PC-3 (cell line): Measurements from ENCODE around the gene SGTA. TPM values are rescaled to one million over a fixed set of nuclear protein-coding genes. Genes with fewer than 3 reads are reported as not detected.

ENCODE experiments used
- ATAC-seq: fragments of 200-7000 bp; cut with Tn5 transposase; 2 replicates; pipeline ENCODE4 v1.9.1; 2020; ENCODE audit warnings: mild to moderate bottlenecking, moderate library complexity
- BruUV-seq: library from RNA; stranded (reverse); fragments of 400-500 nt; replicated peaks from 2 replicates; lab custom pipeline; 2021; lab: Mats Ljungman, UMichigan
- CTCF ChIA-PET: fragments of 300-600 bp; sonication (Branson Sonifier 250); formaldehyde crosslinking; loops from one replicate; lab custom pipeline; 2022; ENCODE audit warnings: antibody characterized with exemption; lab: Charles Lee
- POLR2A ChIA-PET: fragments of 300-600 bp; sonication (Branson Sonifier 250); formaldehyde crosslinking; loops from one replicate; lab custom pipeline; 2022; ENCODE audit warnings: antibody characterized with exemption; ENCODE audit not compliant: unreplicated experiment; lab: Charles Lee
- DNase-seq: peaks from one replicate; pipeline ENCODE4 v3.0.0-alpha.2; 2015
- H2AFZ ChIP-seq: fragments of 300-600 bp; sonication (generic); 2 replicates; pipeline ENCODE4 v1.6.0; 2016; ENCODE audit warnings: antibody characterized with exemption, low read length
- H3F3A ChIP-seq: fragments of 300-600 bp; sonication (generic); one replicate; pipeline ENCODE4 v1.6.0; 2017; ENCODE audit warnings: antibody characterized with exemption, low read length, control low read depth, mild to moderate bottlenecking; ENCODE audit not compliant: unreplicated experiment
- H3K27ac ChIP-seq: fragments of 300-600 bp; sonication (generic); 2 replicates; pipeline ENCODE4 v1.5.1; 2016; ENCODE audit warnings: mild to moderate bottlenecking, low read length
- H3K27me3 ChIP-seq: fragments of 300-600 bp; sonication (generic); 2 replicates; pipeline ENCODE4 v1.6.1; 2016; ENCODE audit warnings: low read length, mixed read lengths
- H3K36me3 ChIP-seq: fragments of 300-600 bp; sonication (generic); 2 replicates; pipeline ENCODE4 v1.6.1; 2016; ENCODE audit warnings: low read depth, mixed run types, low read length, mixed read lengths
- H3K4me1 ChIP-seq: fragments of 300-600 bp; sonication (generic); 2 replicates; pipeline ENCODE4 v1.5.1; 2016; ENCODE audit warnings: low read length; ENCODE audit not compliant: insufficient read depth
- H3K4me2 ChIP-seq: fragments of 300-600 bp; sonication (generic); 2 replicates; pipeline ENCODE4 v1.6.0; 2016; ENCODE audit warnings: low read length
- H3K4me3 ChIP-seq: fragments of 300-600 bp; sonication (generic); 2 replicates; pipeline ENCODE4 v1.5.1; 2016; ENCODE audit warnings: mild to moderate bottlenecking, low read length, mixed read lengths
- H3K79me2 ChIP-seq: fragments of 300-600 bp; sonication (generic); 2 replicates; pipeline ENCODE4 v1.6.1; 2017; ENCODE audit warnings: low read length, mixed read lengths
- H3K9ac ChIP-seq: fragments of 300-600 bp; sonication (generic); 2 replicates; pipeline ENCODE4 v1.6.0; 2016; ENCODE audit warnings: mild to moderate bottlenecking, low read length
- H3K9me2 ChIP-seq: fragments of 300-600 bp; sonication (generic); replicated peaks from 2 replicates; pipeline ENCODE4 v1.6.1; 2016; ENCODE audit warnings: mixed run types, low read length, mixed read lengths
- H3K9me3 ChIP-seq: fragments of 300-600 bp; sonication (generic); 2 replicates; pipeline ENCODE4 v1.6.1; 2016; ENCODE audit warnings: low read length, mixed read lengths
- H4K20me1 ChIP-seq: fragments of 300-600 bp; sonication (generic); 2 replicates; pipeline ENCODE4 v1.6.1; 2016; ENCODE audit warnings: low read length, mixed read lengths
- EZH2 ChIP-seq: fragments of 300-600 bp; sonication (generic); IDR thresholded peaks from one replicate; pipeline ENCODE4 v1.6.1; 2017; ENCODE audit warnings: antibody characterized with exemption, mild to moderate bottlenecking, low read length; ENCODE audit not compliant: unreplicated experiment
- EZH2phosphoT487 ChIP-seq: fragments of 300-600 bp; sonication (generic); IDR thresholded peaks from 2 replicates; pipeline ENCODE4 v1.6.1; 2018; ENCODE audit warnings: mild to moderate bottlenecking, antibody characterized with exemption, low read length, borderline replicate concordance
- intact Hi-C: fragments of 100-400 bp; cut with micrococcal nuclease; formaldehyde crosslinking; loops from 2 replicates; pipeline ENCODE4 v1.9.0; 2023
- total RNA-seq: library from RNA; depleted of rRNA; stranded (reverse); fragments of >200 nt; gene quantifications from 2 replicates; pipeline ENCODE4 v1.2.3, GENCODE V29; 2014
- TF ChIP-seq, protein P1 (sequence below): fragments of 300-600 bp; sonication (generic); conservative IDR thresholded peaks from 2 replicates; pipeline ENCODE4 v1.5.1; 2017; ENCODE audit warnings: antibody characterized with exemption, low read depth, mild to moderate bottlenecking, low read length

SGTA gene
- total RNA-seq, 1 experiment from 2014 or later: 78.6 TPM

DNA sequence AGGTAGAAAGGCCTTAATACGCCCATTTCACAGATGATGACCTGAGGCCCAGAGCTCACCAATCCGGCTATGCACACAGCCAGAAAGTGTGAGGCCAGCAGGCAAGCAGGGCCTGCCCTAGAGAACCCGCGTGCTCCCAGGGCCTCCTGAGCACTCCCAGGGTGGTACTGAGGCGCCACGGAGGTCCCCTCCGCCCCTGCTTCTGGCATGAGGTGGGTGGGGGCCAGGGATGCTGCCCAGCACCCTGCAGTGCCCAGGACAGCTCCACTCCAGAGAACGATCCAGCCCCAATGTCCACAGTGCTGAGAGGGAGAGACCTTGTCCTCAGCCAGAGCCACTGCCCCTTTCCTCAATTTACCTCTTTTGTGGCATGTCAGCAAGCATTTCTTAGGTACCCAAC is 13.9 kb downstream of the SGTA start:
- ChIA-PET CTCF (no interaction called here), POLR2A (no interaction called here)
- H3K9me3 ChIP-seq: no peaks in the 10 kb centered on the region
- H3K4me2 ChIP-seq: no peak overlapping the region
- H3K4me1 ChIP-seq: no peaks in the 10 kb centered on the region
- no peaks in the 10 kb centered on the region for H3K27me3 ChIP-seq
- peaks cover 31% of the 10 kb centered on the region for H3K79me2 ChIP-seq
- no TSS peak for BruUV-seq
- TF ChIP-seq EZH2 (no peak), EZH2phosphoT487 (no peak)
- TF ChIP-seq, protein P1, sequence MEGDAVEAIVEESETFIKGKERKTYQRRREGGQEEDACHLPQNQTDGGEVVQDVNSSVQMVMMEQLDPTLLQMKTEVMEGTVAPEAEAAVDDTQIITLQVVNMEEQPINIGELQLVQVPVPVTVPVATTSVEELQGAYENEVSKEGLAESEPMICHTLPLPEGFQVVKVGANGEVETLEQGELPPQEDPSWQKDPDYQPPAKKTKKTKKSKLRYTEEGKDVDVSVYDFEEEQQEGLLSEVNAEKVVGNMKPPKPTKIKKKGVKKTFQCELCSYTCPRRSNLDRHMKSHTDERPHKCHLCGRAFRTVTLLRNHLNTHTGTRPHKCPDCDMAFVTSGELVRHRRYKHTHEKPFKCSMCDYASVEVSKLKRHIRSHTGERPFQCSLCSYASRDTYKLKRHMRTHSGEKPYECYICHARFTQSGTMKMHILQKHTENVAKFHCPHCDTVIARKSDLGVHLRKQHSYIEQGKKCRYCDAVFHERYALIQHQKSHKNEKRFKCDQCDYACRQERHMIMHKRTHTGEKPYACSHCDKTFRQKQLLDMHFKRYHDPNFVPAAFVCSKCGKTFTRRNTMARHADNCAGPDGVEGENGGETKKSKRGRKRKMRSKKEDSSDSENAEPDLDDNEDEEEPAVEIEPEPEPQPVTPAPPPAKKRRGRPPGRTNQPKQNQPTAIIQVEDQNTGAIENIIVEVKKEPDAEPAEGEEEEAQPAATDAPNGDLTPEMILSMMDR: no peak
- H3K9ac ChIP-seq: no peak overlapping the region
- H2AFZ ChIP-seq: no peak overlapping the region
- no peak overlapping the region for H3K27ac ChIP-seq
- no peaks in the 10 kb centered on the region for H3K9me2 ChIP-seq
- H3K36me3 ChIP-seq: no peaks in the 10 kb centered on the region; the same call in 1 of the 2 replicates
- ATAC-seq (no peak), DNase-seq (no peak)
- no peaks in the 10 kb centered on the region for H4K20me1 ChIP-seq
- intact Hi-C loops: no loop called here
- no peaks in the 10 kb centered on the region for H3F3A ChIP-seq
- H3K4me3 ChIP-seq: no peak overlapping the region

DNA sequence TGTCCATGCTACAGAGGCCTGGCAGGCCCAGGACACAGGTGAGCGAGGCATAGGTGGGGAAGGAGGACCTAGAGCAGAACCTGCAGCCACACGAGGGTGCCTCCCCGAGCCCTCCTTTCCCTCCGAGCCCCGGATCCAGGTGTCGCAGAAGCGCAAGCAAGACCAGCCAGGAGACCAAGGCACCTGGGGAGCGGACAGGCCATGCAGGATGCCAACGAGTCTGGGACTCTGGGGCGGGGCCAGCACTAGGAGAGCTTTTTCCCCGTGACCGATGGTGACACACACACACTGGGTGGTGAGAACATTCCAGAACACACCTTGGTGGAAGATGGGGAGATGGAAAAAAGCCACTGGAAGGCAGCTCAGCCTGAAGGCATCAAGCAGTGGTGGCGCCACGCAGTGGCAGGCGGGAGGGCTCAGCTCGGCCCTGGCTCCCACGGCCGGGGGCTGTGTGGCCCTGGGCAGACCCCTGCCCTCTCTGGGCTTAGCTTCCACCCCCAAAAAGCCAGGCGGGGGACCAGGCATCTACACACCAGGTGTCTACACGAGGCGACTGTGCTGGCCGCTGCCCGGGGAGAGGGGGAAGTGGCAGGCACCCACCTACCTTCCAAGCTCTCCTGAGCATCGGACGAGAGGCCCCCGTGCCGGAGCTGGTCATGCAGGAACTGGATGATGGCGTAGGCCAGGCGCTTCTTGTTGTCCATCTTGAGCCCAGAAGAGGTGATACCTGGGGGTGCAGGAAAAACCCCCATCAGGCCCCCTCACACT is 14.5 kb downstream of the SGTA start:
- no peak for ATAC-seq
- H4K20me1 ChIP-seq: no peaks in the 10 kb centered on the region
- no peak for TF ChIP-seq EZH2
- no peak for TF ChIP-seq EZH2phosphoT487
- TF ChIP-seq, protein P1: no peak

DNA sequence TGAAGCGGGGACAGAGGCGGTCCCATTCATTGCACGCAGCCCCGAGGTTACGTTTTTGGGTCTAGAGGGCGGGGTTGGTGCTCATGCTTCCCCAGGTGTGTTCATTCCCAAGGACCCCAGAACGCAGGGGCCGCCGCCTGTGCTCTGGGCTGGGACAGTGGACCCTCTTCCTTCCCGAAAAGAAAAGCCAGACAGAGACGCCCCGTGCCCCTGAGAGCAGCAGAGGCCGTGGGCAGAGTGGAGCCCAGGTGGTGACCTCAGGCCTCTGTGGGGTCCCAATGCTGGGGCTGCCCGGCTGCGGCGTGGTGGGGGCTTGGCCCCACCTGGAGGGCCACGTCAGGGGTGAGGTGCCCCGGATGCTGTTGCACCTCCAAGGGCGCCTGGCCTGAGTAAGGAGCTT is 15.4 kb downstream of the SGTA start:
- H3K27ac ChIP-seq: no peak overlapping the region
- no peak overlapping the region for H3K9ac ChIP-seq
- H3K4me2 ChIP-seq: no peak overlapping the region
- H3F3A ChIP-seq: no peaks in the 10 kb centered on the region
- H3K79me2 ChIP-seq: peaks cover 26% of the 10 kb centered on the region
- ATAC-seq: no peak
- no peaks in the 10 kb centered on the region for H4K20me1 ChIP-seq
- DNase-seq: no peak
- H2AFZ ChIP-seq: no peak overlapping the region
- no TSS peak for BruUV-seq
- H3K4me3 ChIP-seq: no peak overlapping the region
- H3K27me3 ChIP-seq: no peaks in the 10 kb centered on the region
- CTCF ChIA-PET: no interaction called here
- no peak for TF ChIP-seq EZH2phosphoT487
- TF ChIP-seq, protein P1: no peak
- no peak for TF ChIP-seq EZH2
- no peaks in the 10 kb centered on the region for H3K9me2 ChIP-seq
- H3K9me3 ChIP-seq: no peaks in the 10 kb centered on the region
- no peaks in the 10 kb centered on the region; the same call in 1 of the 2 replicates for H3K36me3 ChIP-seq
- no peaks in the 10 kb centered on the region for H3K4me1 ChIP-seq
- POLR2A ChIA-PET: no interaction called here
- intact Hi-C loops: no loop called here

More for the DNA sequence above, 14.5 kb downstream of the SGTA start:
- POLR2A ChIA-PET: no interaction called here
- CTCF ChIA-PET: no interaction called here
- intact Hi-C loops: no loop called here
- Histone ChIP-seq H3K9ac (no peak overlapping the region), H3K4me1 (no peaks in the 10 kb centered on the region), H3K27ac (no peak overlapping the region), H3K36me3 (no peaks in the 10 kb centered on the region; the same call in 1 of the 2 replicates), H3K4me2 (no peak overlapping the region), H3K27me3 (no peaks in the 10 kb centered on the region), H2AFZ (no peak overlapping the region), H3K9me3 (no peaks in the 10 kb centered on the region), H3F3A (no peaks in the 10 kb centered on the region), H3K9me2 (no peaks in the 10 kb centered on the region), H3K4me3 (no peak overlapping the region), H3K79me2 (peaks cover 26% of the 10 kb centered on the region)
- no TSS peak for BruUV-seq
- DNase-seq: no peak
